Activated CD4-positive, alpha-beta memory T cell treated with anti-CD3 and anti-CD28 coated beads, Interleukin-2, amount 10 ng/mL, durations not matched to agents 7 days and 5 days (primary cell): ENCODE data around the gene NAALADL2. TPM values are rescaled to one million over a fixed set of nuclear protein-coding genes. Genes with fewer than 3 reads are reported as not detected.
"Not testable (repeated sequence)": the region's sequence is repeated elsewhere in the genome, so short reads cannot be mapped to it uniquely, and the experiment has no call there.

Experiments used
- CTCF ChIA-PET: fragments of 350-600 bp; sonication (Branson Sonifier 250); formaldehyde crosslinking; loops from one replicate; lab custom pipeline; 2021; ENCODE audit warnings: antibody characterized with exemption, inconsistent platforms; lab: Charles Lee
- POLR2A ChIA-PET: fragments of 350-600 bp; sonication (Branson Sonifier 250); formaldehyde crosslinking; loops from one replicate; lab custom pipeline; 2021; ENCODE audit warnings: antibody characterized with exemption; lab: Charles Lee
- DNase-seq: peaks from one replicate; pipeline ENCODE4 v3.0.0-alpha.2; 2020
- H3K27ac Mint-ChIP-seq: one replicate; pipeline ENCODE4 v1.8.0; 2021; ENCODE audit warnings: mild to moderate bottlenecking, mixed read lengths
- H3K27me3 Mint-ChIP-seq: one replicate; pipeline ENCODE4 v1.8.0; 2021; ENCODE audit warnings: mixed read lengths
- H3K36me3 Mint-ChIP-seq: one replicate; pipeline ENCODE4 v1.8.0; 2021; ENCODE audit warnings: low read depth, mixed read lengths
- H3K4me1 Mint-ChIP-seq: one replicate; pipeline ENCODE4 v1.8.0; 2021; ENCODE audit warnings: mixed read lengths
- H3K4me3 Mint-ChIP-seq: one replicate; pipeline ENCODE4 v1.8.0; 2021; ENCODE audit warnings: mild to moderate bottlenecking, mixed read lengths
- H3K9me3 Mint-ChIP-seq: one replicate; pipeline ENCODE4 v1.8.0; 2021; ENCODE audit warnings: mixed read lengths
- total RNA-seq, 2 experiments: library from RNA; stranded (reverse); gene quantifications; one replicate each; pipeline ENCODE4 v1.2.3, GENCODE V29; 2021

Gene NAALADL2
- total RNA-seq, 2 experiments from 2014 or later = not detected

DNA sequence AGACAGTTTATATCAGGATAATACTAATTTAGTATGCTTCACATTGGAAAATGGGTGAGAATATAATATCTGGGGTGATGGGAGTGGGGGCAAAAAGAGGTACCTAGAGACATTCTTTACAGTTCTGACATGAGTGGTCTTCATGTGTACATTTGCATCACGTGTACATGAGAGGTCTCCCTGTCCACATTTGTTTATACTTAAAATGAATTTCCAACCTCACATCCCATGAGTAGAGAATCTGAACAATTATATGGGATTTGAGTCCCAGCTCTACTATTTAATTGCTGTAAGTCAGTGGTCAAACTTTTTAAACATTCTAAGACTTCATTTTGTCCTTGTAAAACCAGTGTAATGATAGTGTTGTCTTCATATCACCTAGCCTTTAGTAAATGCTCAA, 408.4 kb downstream of the NAALADL2 start:
- ChIA-PET POLR2A (no interaction called here), CTCF (no interaction called here)
- no peaks in the 10 kb centered on the region for H3K9me3 Mint-ChIP-seq
- no peaks in the 10 kb centered on the region for H3K36me3 Mint-ChIP-seq
- H3K27me3 Mint-ChIP-seq = no peaks in the 10 kb centered on the region
- H3K27ac Mint-ChIP-seq = no peak overlapping the region
- no peak overlapping the region for H3K4me3 Mint-ChIP-seq
- DNase-seq = no peak
- no peaks in the 10 kb centered on the region for H3K4me1 Mint-ChIP-seq

DNA sequence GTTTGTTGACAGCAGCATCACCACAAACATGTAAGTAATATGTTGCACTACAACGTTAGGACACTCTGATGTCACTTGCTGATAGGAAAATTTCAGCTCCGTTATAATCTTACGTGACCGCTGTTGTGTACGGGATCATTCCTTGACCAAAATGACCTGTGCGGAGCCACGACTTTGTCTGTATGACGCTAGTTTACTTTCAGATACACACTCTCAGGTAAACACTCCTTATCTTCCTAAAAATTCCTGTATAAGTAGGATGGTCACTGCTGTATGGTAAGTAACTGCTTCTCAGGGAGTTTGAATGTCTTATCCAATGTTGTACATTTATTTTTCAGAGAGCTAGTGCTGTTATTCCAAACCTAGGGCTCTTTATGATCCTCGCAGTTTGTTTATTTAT, 410.3 kb downstream of the NAALADL2 start:
- no peak overlapping the region for H3K27ac Mint-ChIP-seq
- H3K27me3 Mint-ChIP-seq = no peaks in the 10 kb centered on the region
- H3K4me3 Mint-ChIP-seq = no peak overlapping the region
- ChIA-PET CTCF (no interaction called here), POLR2A (no interaction called here)
- DNase-seq = no peak
- no peaks in the 10 kb centered on the region for H3K9me3 Mint-ChIP-seq
- H3K4me1 Mint-ChIP-seq = no peaks in the 10 kb centered on the region
- no peaks in the 10 kb centered on the region for H3K36me3 Mint-ChIP-seq

DNA sequence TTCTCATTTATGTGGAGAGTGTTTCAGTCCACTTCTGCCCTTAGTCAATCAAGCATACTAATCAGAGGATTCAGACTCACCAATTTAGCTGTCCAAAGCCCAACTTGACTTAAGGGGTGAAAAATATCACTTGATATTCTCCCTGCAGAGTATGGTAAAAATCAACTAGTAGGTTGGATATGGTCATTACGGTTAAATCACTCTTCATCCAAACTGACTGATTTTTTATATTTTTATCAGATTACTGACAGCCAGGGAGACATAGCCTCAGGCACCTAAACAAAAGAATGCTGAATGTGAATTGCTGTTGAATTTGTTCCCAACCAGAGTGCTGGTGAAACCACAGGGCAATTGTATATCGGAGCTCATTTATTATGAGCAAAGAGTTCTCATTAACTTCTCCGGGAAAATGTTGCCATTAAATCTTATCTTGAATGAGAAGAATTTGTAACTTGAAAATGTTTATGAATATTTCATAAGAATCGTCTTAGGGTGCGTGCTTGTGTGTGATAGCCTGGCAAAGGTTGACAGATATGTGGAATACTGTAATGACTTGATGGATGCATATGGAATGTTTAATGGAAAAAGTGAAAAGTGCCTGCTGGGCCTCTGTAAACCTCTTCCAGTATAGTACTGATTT, 411.2 kb downstream of the NAALADL2 start:
- no peak overlapping the region for H3K27ac Mint-ChIP-seq
- CTCF ChIA-PET = no interaction called here
- DNase-seq = no peak
- POLR2A ChIA-PET = no interaction called here
- H3K27me3 Mint-ChIP-seq = no peaks in the 10 kb centered on the region
- no peaks in the 10 kb centered on the region for H3K4me1 Mint-ChIP-seq
- no peaks in the 10 kb centered on the region for H3K9me3 Mint-ChIP-seq
- no peaks in the 10 kb centered on the region for H3K36me3 Mint-ChIP-seq
- no peak overlapping the region for H3K4me3 Mint-ChIP-seq

DNA sequence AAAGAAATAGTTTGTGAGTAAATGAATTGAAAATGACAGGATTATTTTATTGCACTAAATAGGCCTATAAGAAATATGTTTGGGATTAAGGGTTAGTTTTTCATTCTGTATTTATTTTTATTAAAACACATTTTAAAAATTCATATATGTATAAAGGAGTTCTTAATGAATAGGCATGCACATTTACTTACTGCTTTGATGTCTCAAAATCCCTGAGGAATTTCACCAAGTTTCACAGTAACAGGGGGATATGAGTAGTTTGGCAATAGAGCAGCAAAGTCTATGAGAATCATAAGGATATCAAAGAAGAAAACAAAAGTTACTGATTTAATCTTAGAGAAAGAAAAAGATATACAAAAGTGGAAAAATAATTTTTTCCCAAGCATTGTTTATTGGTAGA, 411.7 kb downstream of the NAALADL2 start:
- DNase-seq = no peak
- Mint-ChIP-seq H3K27ac (no peak overlapping the region), H3K27me3 (no peaks in the 10 kb centered on the region), H3K36me3 (no peaks in the 10 kb centered on the region), H3K4me1 (no peaks in the 10 kb centered on the region), H3K9me3 (no peaks in the 10 kb centered on the region), H3K4me3 (no peak overlapping the region)
- CTCF ChIA-PET = no interaction called here
- POLR2A ChIA-PET = no interaction called here

DNA sequence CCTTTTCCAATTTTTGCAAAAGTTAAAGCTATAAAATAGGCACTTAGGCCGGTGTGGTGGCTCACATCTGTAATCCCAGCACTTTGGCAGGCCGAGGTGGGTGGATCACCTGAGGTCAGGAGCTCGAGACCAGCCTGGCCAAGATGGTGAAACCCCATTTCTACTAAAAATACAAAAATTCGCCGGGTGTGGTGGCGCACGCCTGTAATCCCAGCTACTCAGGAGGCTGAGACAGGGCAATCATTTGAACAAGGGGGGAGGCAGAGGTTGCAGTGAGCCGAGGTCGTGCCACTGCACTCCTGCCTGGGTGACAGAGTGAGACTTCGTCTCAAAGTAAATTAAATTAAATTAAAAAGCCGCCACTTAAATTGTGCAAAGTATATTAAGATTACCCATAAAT, 412.3 kb downstream of the NAALADL2 start:
- H3K36me3 Mint-ChIP-seq, H3K4me1 Mint-ChIP-seq, H3K27ac Mint-ChIP-seq, H3K27me3 Mint-ChIP-seq, H3K9me3 Mint-ChIP-seq, POLR2A ChIA-PET, DNase-seq, CTCF ChIA-PET, H3K4me3 Mint-ChIP-seq: not testable (repeated sequence)

DNA sequence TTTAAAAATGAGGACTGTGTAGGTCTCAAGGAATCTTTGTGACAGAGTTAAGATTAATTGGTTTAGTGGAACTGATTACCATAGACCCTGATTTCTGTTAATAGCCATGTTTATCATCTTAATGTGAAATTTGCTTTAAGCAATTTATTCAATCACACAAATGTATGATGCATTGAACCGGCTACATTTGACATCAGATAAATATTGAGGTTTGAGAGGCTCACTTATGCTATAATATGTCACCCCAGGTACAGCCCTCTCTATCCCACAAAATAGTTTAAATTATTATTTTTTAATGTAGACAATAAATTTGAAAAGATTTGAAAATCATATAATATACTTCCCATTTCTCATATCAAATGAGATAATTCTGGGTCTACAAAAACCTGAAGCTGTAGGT, 413.3 kb downstream of the NAALADL2 start:
- CTCF ChIA-PET = no interaction called here
- POLR2A ChIA-PET = no interaction called here
- H3K4me1 Mint-ChIP-seq = no peaks in the 10 kb centered on the region
- H3K27ac Mint-ChIP-seq = no peak overlapping the region
- H3K9me3 Mint-ChIP-seq = no peaks in the 10 kb centered on the region
- H3K4me3 Mint-ChIP-seq = no peak overlapping the region
- no peaks in the 10 kb centered on the region for H3K36me3 Mint-ChIP-seq
- DNase-seq = no peak
- H3K27me3 Mint-ChIP-seq = no peaks in the 10 kb centered on the region

DNA sequence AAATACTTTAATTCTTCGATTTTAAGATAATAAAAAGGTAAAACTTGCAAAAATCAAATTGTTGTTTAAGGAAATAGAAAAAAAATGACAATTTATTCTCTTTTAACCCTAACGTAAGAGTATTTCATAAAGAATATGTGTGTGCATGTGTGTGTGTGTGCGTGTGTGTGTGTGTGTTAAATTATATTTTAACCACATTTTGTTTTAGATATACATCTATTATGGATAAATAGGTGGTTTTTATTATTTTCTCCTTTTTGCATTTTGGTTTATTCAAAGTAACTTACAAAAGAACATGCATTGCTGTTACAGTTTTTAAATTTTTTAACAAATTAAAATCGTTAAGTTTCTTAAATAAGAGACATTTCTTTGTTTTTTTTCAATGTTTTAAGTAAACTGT, 414.4 kb downstream of the NAALADL2 start:
- CTCF ChIA-PET = no interaction called here
- Mint-ChIP-seq H3K27me3 (no peaks in the 10 kb centered on the region), H3K4me3 (no peak overlapping the region), H3K27ac (no peak overlapping the region), H3K36me3 (no peaks in the 10 kb centered on the region), H3K4me1 (no peaks in the 10 kb centered on the region), H3K9me3 (no peaks in the 10 kb centered on the region)
- no peak for DNase-seq
- POLR2A ChIA-PET = no interaction called here

DNA sequence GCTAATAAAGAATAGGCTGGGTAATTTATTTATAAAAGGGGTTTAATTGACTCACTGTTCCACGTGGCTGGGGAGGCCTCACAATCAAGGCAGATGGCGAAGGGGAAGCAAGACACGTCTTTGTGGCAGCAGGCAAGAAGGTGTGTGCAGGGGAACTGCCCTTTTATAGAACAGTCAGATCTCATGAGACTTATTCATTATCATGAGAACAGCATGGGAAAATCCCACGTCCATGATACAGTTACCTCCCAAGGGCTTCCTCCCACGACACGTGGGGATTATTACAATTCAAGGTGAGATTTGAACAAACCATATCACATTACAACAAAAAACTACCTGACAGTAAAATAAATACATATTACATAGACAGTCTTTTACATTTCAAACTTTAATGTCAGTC, 414.9 kb downstream of the NAALADL2 start:
- H3K4me1 Mint-ChIP-seq = no peaks in the 10 kb centered on the region

DNA sequence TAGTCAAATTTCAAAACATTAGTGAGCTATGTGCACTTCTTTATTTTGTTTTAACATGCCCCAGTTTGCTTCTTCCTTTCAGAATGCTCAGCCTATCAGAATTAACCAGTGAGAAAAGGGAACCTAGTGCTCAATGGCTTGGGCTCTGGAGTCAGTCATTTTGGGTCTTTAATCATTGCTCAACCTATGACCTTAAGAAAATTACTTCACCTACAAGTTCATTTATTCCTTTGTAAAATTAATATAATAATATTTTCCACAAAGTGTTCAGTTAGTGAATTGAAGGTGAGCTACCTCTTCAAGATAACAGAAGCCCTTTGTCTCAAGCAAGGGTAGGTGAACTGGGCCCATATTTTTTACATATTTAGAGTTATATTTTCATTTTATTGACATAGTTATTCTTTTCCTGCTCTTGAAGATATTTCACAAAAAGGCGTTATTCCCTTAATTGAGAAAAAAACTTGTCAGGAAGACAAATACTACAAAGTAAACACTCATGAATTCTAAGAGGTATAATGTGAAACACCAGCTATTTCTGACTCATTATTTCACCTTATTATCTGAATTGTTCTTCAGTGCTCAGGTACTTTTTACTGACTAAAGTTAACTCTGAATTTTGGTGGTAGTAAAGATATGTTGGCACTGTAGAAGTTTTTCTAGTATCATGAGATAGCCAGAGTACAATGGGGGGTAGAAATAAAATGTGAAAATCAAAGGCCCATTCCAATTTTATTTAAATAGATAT, 415.5 kb downstream of the NAALADL2 start:
- Mint-ChIP-seq H3K27ac (no peak overlapping the region), H3K36me3 (no peaks in the 10 kb centered on the region), H3K9me3 (no peaks in the 10 kb centered on the region), H3K4me3 (no peak overlapping the region), H3K4me1 (no peaks in the 10 kb centered on the region), H3K27me3 (no peaks in the 10 kb centered on the region)
- ChIA-PET CTCF (no interaction called here), POLR2A (no interaction called here)
- no peak for DNase-seq

More for the DNA sequence above, 414.9 kb downstream of the NAALADL2 start:
- H3K27ac Mint-ChIP-seq = no peak overlapping the region
- no peaks in the 10 kb centered on the region for H3K9me3 Mint-ChIP-seq
- ChIA-PET CTCF (no interaction called here), POLR2A (no interaction called here)
- DNase-seq = no peak
- H3K4me3 Mint-ChIP-seq = no peak overlapping the region
- H3K36me3 Mint-ChIP-seq = no peaks in the 10 kb centered on the region
- no peaks in the 10 kb centered on the region for H3K27me3 Mint-ChIP-seq

DNA sequence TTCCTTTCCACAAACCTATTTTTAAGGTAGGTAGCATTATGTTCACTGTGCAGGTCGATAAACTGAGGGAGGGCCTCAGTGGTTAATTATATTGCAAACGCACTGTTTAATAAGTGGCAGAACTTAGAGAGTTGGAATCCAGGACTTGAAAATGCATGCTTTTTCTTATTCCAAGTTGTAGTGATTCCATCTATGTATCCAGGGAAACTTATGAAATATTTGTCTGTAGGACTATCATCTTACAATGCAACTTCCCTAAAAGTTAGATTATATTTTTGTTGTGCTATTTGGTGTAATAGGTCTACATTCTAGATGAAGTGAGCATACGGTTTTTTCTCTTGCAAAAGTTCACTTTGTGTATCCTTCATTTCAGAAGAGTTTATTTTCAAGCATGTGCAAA, 419.5 kb downstream of the NAALADL2 start:
- no peaks in the 10 kb centered on the region for H3K4me1 Mint-ChIP-seq
- H3K9me3 Mint-ChIP-seq = no peaks in the 10 kb centered on the region
- H3K4me3 Mint-ChIP-seq = no peak overlapping the region
- DNase-seq = no peak
- H3K36me3 Mint-ChIP-seq = no peaks in the 10 kb centered on the region
- CTCF ChIA-PET = no interaction called here
- no peaks in the 10 kb centered on the region for H3K27me3 Mint-ChIP-seq
- no peak overlapping the region for H3K27ac Mint-ChIP-seq
- POLR2A ChIA-PET = no interaction called here

DNA sequence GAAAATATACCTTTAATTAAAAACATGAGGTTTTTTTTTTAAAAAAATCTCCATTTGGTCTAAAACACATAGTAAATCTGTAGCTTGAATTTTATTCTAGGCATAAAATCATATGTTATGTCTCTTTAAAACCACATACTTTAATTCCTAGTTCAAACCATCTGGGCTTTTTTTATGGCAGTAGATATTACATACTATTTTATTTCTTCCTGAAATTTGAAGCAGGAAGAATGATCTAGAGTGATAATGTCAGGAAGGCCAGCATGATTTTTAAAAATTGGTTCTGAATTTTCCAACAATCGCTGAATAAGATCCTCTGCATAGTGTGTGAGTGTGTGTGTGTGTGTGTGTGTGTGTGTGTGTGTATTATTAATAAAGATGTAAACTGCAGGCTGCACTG, 420.3 kb downstream of the NAALADL2 start:
- Mint-ChIP-seq H3K27ac (no peak overlapping the region), H3K27me3 (no peaks in the 10 kb centered on the region), H3K36me3 (no peaks in the 10 kb centered on the region), H3K4me1 (no peaks in the 10 kb centered on the region), H3K4me3 (no peak overlapping the region), H3K9me3 (no peaks in the 10 kb centered on the region)
- DNase-seq = no peak
- ChIA-PET CTCF (no interaction called here), POLR2A (no interaction called here)

DNA sequence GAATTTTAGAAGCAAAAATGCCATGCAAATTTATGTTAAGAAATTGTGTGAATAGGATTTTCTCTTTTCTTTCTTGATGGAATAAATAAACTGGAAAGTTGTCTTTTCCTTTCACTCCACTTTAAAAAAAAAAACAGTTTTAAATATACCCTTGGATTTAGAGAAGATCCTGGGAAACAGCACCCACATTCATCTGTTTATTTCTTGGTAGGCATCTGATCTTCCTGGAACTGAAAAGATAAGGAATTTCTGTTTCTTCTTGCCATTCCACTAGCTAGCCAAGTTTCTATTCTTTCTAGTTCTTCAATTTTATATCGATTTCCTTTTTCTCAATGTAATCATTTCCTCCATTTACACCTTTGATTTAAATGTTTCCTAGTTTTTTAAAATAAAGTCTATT, 420.8 kb downstream of the NAALADL2 start:
- Mint-ChIP-seq H3K4me1 (no peaks in the 10 kb centered on the region), H3K36me3 (no peaks in the 10 kb centered on the region), H3K27me3 (no peaks in the 10 kb centered on the region), H3K27ac (no peak overlapping the region), H3K4me3 (no peak overlapping the region), H3K9me3 (no peaks in the 10 kb centered on the region)
- ChIA-PET POLR2A (no interaction called here), CTCF (no interaction called here)
- DNase-seq = no peak

DNA sequence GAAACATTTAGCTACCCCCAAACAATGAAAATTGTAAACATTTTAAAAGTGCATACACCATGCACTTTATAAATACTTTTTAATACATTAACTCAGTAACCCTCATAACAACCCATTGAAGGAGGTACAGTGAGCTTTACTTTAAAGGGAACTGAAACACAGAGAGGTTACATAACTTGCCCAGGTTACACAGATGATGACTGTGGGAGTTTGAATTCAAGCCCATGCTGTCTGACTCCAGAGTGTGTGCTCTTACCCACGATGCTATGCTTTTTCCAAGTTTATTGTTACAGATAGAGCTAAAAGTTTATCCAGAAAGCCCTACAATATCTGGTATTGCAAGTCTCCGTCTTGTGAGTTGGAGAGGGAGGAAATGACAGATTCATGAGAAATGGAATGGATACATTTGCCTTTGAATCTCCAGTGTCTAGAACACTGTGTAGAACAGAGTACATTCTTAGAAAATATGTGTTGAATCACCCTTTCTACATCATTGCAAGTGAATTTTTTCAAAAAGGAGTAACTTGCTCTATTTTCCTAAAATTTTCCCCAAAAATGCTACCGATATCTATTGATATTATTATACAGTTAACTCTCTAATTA, 428.3 kb downstream of the NAALADL2 start:
- no peaks in the 10 kb centered on the region for H3K4me1 Mint-ChIP-seq
- H3K27me3 Mint-ChIP-seq = no peaks in the 10 kb centered on the region
- no peak overlapping the region for H3K4me3 Mint-ChIP-seq
- H3K36me3 Mint-ChIP-seq = no peaks in the 10 kb centered on the region
- ChIA-PET CTCF (no interaction called here), POLR2A (no interaction called here)
- H3K9me3 Mint-ChIP-seq = no peaks in the 10 kb centered on the region
- DNase-seq = no peak
- H3K27ac Mint-ChIP-seq = no peak overlapping the region

DNA sequence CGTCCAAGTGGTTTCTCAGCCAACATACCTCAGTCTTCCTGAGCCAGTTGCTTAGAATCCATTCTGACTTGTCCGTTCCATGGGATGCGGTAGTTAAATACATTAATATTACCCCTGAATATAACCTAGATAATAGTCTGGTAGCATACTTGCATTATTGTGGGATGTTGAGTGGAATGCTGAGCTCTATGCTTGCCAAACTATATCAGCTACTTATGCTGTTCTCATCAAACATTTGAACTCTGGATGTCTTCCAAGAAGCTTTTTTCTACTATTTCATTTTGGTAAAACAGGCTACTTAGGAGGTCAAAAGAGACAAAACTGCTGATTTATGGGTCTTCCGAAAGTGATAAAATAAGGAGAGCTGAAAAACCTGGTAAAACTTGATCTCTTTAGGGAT, 429.5 kb downstream of the NAALADL2 start:
- ChIA-PET CTCF (no interaction called here), POLR2A (no interaction called here)
- Mint-ChIP-seq H3K27ac (no peak overlapping the region), H3K4me1 (no peaks in the 10 kb centered on the region), H3K27me3 (no peaks in the 10 kb centered on the region), H3K4me3 (no peak overlapping the region), H3K36me3 (no peaks in the 10 kb centered on the region), H3K9me3 (no peaks in the 10 kb centered on the region)
- DNase-seq = no peak
